HEK293 (cell line): ENCODE data around the gene PRCC.

Experiments
- HOXD13 ChIP-seq: sonication (generic); formaldehyde crosslinking; IDR thresholded peaks from 2 replicates; pipeline ENCODE4 v1.8.0; 2022; ENCODE audit warnings: missing genetic modification reagents, borderline replicate concordance
- KLF17 ChIP-seq: fragments of 450-650 bp; formaldehyde crosslinking; IDR thresholded peaks from 2 replicates; pipeline ENCODE4 v1.5.1; 2016; ENCODE audit warnings: missing biosample characterization, missing genetic modification characterization
- KLF9 ChIP-seq: fragments of 450-650 bp; formaldehyde crosslinking; IDR thresholded peaks from 2 replicates; pipeline ENCODE4 v1.5.1; 2016; ENCODE audit warnings: missing biosample characterization, missing genetic modification characterization, low read depth
- OSR2 ChIP-seq: fragments of 450-650 bp; formaldehyde crosslinking; IDR thresholded peaks from 2 replicates; pipeline ENCODE4 v1.5.1; 2016; ENCODE audit warnings: missing biosample characterization, missing genetic modification characterization
- PBX3 ChIP-seq: sonication (generic); formaldehyde crosslinking; IDR thresholded peaks from 2 replicates; pipeline ENCODE4 v1.8.1; 2022; ENCODE audit warnings: mild to moderate bottlenecking, moderate library complexity, missing genetic modification reagents
- SCRT1 ChIP-seq: fragments of 450-650 bp; formaldehyde crosslinking; IDR thresholded peaks from 2 replicates; pipeline ENCODE4 v1.5.1; 2016; ENCODE audit warnings: missing biosample characterization, missing genetic modification characterization, borderline replicate concordance
- SCRT2 ChIP-seq: fragments of 450-650 bp; formaldehyde crosslinking; IDR thresholded peaks from 2 replicates; pipeline ENCODE4 v1.5.1; 2016; ENCODE audit warnings: missing biosample characterization, missing genetic modification characterization
- SP2 ChIP-seq: fragments of 450-650 bp; formaldehyde crosslinking; IDR thresholded peaks from 2 replicates; pipeline ENCODE4 v1.5.1; 2016; ENCODE audit warnings: missing biosample characterization, missing genetic modification characterization
- WT1 ChIP-seq: fragments of 450-650 bp; formaldehyde crosslinking; IDR thresholded peaks from 2 replicates; pipeline ENCODE4 v1.5.1; 2016; ENCODE audit warnings: missing biosample characterization, missing genetic modification characterization
- ZBTB26 ChIP-seq: fragments of 450-650 bp; formaldehyde crosslinking; optimal IDR thresholded peaks from 2 replicates; pipeline ENCODE3; 2016; ENCODE audit warnings: missing biosample characterization, mild to moderate bottlenecking, missing genetic modification characterization
- ZBTB44 ChIP-seq: fragments of 450-650 bp; IDR thresholded peaks from 2 replicates; pipeline ENCODE4 v1.5.1; 2018; ENCODE audit warnings: missing biosample characterization, mild to moderate bottlenecking, missing genetic modification characterization
- ZBTB7A ChIP-seq: fragments of 450-650 bp; formaldehyde crosslinking; IDR thresholded peaks from 2 replicates; pipeline ENCODE4 v1.5.1; 2016; ENCODE audit warnings: low read depth, missing biosample characterization, missing genetic modification characterization
- ZFP3 ChIP-seq: fragments of 450-650 bp; formaldehyde crosslinking; IDR thresholded peaks from 2 replicates; pipeline ENCODE4 v1.5.1; 2016; ENCODE audit warnings: low read depth, missing biosample characterization, missing genetic modification characterization
- ZIC2 ChIP-seq: fragments of 450-650 bp; formaldehyde crosslinking; IDR thresholded peaks from 2 replicates; pipeline ENCODE4 v1.5.1; 2016; ENCODE audit warnings: missing biosample characterization, missing genetic modification characterization
- ZNF138 ChIP-seq: fragments of 450-650 bp; formaldehyde crosslinking; IDR thresholded peaks from 2 replicates; pipeline ENCODE4 v1.5.1; 2016; ENCODE audit warnings: missing biosample characterization, missing genetic modification characterization, borderline replicate concordance
- ZNF148 ChIP-seq: fragments of 450-650 bp; formaldehyde crosslinking; IDR thresholded peaks from 2 replicates; pipeline ENCODE4 v1.5.0; 2017; ENCODE audit warnings: missing biosample characterization, missing genetic modification characterization, borderline replicate concordance
- ZNF157 ChIP-seq: fragments of 450-650 bp; formaldehyde crosslinking; IDR thresholded peaks from 2 replicates; pipeline ENCODE4 v1.5.1; 2016; ENCODE audit warnings: missing biosample characterization, missing genetic modification characterization
- ZNF23 ChIP-seq: fragments of 450-650 bp; formaldehyde crosslinking; IDR thresholded peaks from 2 replicates; pipeline ENCODE4 v1.5.1; 2016; ENCODE audit warnings: missing biosample characterization, missing genetic modification characterization, borderline replicate concordance
- ZNF248 ChIP-seq: fragments of 450-650 bp; formaldehyde crosslinking; IDR thresholded peaks from 2 replicates; pipeline ENCODE4 v1.5.1; 2017; ENCODE audit warnings: missing biosample characterization, missing genetic modification characterization
- ZNF26 ChIP-seq: fragments of 450-650 bp; formaldehyde crosslinking; IDR thresholded peaks from 2 replicates; pipeline ENCODE4 v1.5.1; 2016; ENCODE audit warnings: missing biosample characterization, missing genetic modification characterization
- ZNF292 ChIP-seq: fragments of 450-650 bp; formaldehyde crosslinking; IDR thresholded peaks from 2 replicates; pipeline ENCODE4 v1.5.1; 2016; ENCODE audit warnings: low read depth, missing biosample characterization, missing genetic modification characterization, borderline replicate concordance
- ZNF335 ChIP-seq: fragments of 450-650 bp; formaldehyde crosslinking; conservative IDR thresholded peaks from 2 replicates; pipeline ENCODE4 v1.5.1; 2016; ENCODE audit warnings: missing biosample characterization, missing genetic modification characterization
- ZNF426 ChIP-seq: fragments of 450-650 bp; formaldehyde crosslinking; IDR thresholded peaks from 2 replicates; pipeline ENCODE4 v1.5.1; 2017; ENCODE audit warnings: missing biosample characterization, missing genetic modification characterization, mild to moderate bottlenecking, inconsistent platforms, moderate library complexity
- ZNF561 ChIP-seq: fragments of 450-650 bp; IDR thresholded peaks from 2 replicates; pipeline ENCODE4 v1.5.1; 2018; ENCODE audit warnings: missing biosample characterization, missing genetic modification characterization, borderline replicate concordance
- ZNF600 ChIP-seq: fragments of 450-650 bp; formaldehyde crosslinking; IDR thresholded peaks from 2 replicates; pipeline ENCODE4 v1.5.1; 2016; ENCODE audit warnings: missing biosample characterization, missing genetic modification characterization
- ZNF623 ChIP-seq: fragments of 450-650 bp; formaldehyde crosslinking; IDR thresholded peaks from 2 replicates; pipeline ENCODE4 v1.5.1; 2016; ENCODE audit warnings: missing biosample characterization, missing genetic modification characterization
- ZNF777 ChIP-seq: fragments of 450-650 bp; formaldehyde crosslinking; IDR thresholded peaks from 2 replicates; pipeline ENCODE4 v1.5.1; 2017; ENCODE audit warnings: missing biosample characterization, missing genetic modification characterization, borderline replicate concordance
- ZNF791 ChIP-seq: fragments of 450-650 bp; formaldehyde crosslinking; IDR thresholded peaks from 2 replicates; pipeline ENCODE4 v1.5.1; 2016; ENCODE audit warnings: missing biosample characterization, missing genetic modification characterization
- TF ChIP-seq, protein P1 (sequence below): fragments of 450-650 bp; formaldehyde crosslinking; IDR thresholded peaks from 2 replicates; pipeline ENCODE4 v1.5.1; 2016; ENCODE audit warnings: missing biosample characterization, missing genetic modification characterization

Gene PRCC

DNA sequence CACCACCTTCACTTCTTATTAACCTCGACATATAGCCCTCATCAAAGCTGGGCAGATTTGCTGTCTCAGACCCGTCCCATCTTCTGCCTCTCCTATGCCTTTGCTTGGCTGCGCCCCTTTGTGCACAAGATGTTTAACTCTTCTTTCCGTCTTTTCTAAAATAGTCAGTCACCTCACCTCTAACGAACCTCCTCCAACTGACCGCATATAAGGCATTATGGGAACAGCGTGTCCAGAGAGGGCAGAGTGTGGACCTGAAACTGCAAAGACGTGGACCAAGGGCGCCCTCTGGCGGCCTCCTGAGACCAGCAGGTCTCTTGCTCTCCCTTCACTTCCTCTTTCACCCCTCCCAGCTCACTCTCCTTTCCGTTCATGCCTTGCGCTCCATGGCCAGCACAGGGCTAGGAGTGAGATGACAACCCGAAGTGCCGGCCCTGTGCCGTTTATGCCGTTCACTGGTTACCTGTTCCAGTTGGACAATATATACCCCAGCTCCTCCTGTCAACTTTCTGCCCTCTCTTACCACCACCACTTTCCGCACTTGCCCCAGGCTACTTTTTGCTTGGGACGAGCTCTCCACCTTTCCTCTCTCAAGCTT lies 41.6 kb upstream of the PRCC start (continued):
- TF ChIP-seq SCRT1 (no peak), SCRT2 (tag by site-specific recombination) (no peak), ZFP3 (tag by site-specific recombination) (no peak), ZNF23 (tag by site-specific recombination) (no peak), ZNF292 (tag by site-specific recombination) (no peak), WT1 (tag by site-specific recombination) (0 out of 2 replicates have a peak, but pooled peaks have one; percentile 12), SP2 (tag by site-specific recombination) (no peak), HOXD13 (no peak), ZNF248 (tag by site-specific recombination) (no peak), PBX3 (CRISPR knock-in tag) (no peak), ZNF426 (tag by site-specific recombination) (no peak), ZNF26 (no peak), ZNF157 (no peak), ZBTB26 (tag by site-specific recombination) (peak; percentile 21), ZBTB44 (tag by site-specific recombination) (no peak), ZNF561 (tag by site-specific recombination) (no peak), ZNF623 (tag by site-specific recombination) (no peak), ZBTB7A (tag by site-specific recombination) (no peak), ZNF138 (tag by site-specific recombination) (no peak), OSR2 (no peak), ZIC2 (tag by site-specific recombination) (no peak), KLF9 (tag by site-specific recombination) (no peak; the same call in 1 of the 2 replicates), KLF17 (tag by site-specific recombination) (peak; percentile 69), ZNF777 (no peak), ZNF148 (tag by site-specific recombination) (no peak), ZNF600 (tag by site-specific recombination) (peak; percentile 97), ZNF791 (tag by site-specific recombination) (no peak), ZNF335 (tag by site-specific recombination) (peak; percentile 43)
- TF ChIP-seq, protein P1, sequence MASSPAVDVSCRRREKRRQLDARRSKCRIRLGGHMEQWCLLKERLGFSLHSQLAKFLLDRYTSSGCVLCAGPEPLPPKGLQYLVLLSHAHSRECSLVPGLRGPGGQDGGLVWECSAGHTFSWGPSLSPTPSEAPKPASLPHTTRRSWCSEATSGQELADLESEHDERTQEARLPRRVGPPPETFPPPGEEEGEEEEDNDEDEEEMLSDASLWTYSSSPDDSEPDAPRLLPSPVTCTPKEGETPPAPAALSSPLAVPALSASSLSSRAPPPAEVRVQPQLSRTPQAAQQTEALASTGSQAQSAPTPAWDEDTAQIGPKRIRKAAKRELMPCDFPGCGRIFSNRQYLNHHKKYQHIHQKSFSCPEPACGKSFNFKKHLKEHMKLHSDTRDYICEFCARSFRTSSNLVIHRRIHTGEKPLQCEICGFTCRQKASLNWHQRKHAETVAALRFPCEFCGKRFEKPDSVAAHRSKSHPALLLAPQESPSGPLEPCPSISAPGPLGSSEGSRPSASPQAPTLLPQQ, result peak; percentile 69
